GM21360 (cell line): Measurements from ENCODE around the gene MALAT1.
"Not testable (repeated sequence)": the region's sequence is repeated elsewhere in the genome, so short reads cannot be mapped to it uniquely, and the experiment has no call there.

ENCODE experiments used
- ATAC-seq: cut with Tn5 transposase; IDR thresholded peaks from one replicate; pipeline ENCODE4 v1.9.1; 2021; ENCODE audit warnings: mild to moderate bottlenecking, moderate library complexity; ENCODE audit not compliant: unreplicated experiment

Gene MALAT1

DNA sequence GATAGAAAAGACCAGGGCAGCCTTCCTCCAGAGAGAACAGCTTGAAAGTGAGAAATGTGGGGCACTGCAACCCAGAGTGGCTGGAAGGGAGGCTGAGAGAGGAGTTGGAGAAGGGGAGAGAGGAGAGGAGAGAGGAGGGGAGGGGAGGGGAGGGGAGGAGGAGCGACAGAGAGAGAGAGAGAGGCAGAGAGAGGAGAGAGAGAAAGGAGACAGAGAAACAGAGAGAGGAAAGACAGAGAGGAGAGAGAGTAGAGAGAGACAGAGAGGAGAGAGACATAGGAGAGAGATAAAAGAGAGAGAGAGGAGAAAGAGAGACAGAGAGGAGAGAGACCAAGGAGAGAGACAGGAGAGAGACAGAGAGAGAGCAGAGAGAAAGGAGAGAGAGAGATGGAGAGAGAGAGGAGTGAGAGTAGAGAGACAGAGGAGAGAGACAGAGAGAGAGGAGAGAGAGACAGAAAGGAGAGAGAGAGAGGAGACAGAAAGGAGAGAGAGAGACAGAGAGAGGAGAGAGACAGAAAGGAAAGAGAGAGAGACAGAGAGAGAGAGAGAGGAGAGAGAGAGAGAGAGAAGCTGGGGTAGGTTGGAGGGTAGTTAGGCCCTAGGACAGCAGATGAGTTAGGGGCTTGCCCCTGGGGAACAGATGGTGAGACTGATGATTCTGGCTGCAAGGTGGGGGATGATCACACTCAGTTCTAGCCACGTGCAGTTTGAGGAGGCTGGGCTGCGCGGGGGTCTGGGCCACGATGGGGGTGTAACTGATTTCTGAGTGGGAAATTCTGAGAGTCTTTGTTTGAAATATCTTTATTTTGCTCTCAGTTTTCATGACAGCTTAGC, 17.5 kb downstream of the MALAT1 start:
- ATAC-seq = no peak

DNA sequence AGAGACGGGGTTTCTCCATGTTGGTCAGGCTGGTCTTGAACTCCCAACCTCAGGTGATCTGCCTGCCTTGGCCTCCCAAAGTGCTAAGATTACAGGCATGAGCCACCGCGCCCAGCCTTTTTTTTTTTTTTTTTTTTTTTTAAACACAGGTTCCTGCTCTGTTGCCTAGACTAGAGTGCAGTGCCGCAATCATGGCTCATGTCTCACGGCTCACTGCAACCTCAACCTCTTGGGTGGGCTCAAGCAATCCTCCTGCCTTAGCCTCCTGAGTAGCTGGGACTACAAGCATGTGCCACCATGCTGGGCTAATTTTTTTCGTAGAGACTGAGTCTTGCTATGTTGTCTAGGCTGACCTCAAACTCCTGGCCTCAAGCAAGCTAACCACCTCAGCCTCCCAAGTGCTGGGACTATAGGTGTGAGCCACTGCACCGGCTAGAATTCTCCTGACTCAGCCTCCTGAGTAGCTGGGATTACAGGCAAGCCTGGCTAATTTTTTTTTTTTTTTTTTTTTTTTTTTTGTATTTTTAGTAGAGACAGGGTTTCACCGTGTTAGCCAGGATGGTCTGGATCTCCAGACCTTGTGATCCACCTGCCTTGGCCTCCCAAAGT, 20.2 kb downstream of the MALAT1 start:
- not testable (repeated sequence) for ATAC-seq

DNA sequence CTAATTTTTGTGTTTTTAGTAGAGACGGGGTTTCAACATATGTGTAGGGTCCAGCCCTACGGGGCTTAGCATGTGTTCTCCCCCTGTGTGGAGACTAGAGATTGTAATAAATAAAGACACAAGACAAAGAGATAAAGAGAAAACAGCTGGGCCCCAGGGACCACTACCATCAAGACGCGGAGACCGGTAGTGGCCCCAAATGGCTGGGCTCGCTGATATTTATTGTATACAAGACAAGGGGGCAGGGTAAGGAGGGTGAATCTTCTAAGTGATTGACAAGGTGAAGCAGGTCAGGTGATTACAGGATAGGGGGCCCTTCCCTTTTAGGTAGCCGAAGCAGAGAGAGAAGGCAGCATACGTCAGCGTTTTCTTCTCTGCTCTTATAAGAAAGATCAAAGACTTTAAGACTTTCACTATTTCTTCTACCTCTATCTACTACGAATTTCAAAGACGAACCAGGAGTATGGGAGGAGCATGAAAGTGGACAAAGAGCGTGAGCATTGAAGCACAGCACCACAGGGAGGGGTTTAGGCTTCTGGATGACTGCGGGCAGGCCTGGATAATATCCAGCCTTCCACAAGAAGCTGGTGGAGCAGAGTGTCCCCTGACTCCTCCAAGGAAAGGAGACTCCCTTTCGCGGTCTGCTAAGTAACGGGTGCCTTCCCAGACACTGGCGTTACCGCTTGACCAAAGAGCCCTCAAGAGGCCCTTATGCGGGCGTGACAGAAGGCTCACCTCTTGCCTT, 23.1 kb downstream of the MALAT1 start:
- not testable (repeated sequence) for ATAC-seq

DNA sequence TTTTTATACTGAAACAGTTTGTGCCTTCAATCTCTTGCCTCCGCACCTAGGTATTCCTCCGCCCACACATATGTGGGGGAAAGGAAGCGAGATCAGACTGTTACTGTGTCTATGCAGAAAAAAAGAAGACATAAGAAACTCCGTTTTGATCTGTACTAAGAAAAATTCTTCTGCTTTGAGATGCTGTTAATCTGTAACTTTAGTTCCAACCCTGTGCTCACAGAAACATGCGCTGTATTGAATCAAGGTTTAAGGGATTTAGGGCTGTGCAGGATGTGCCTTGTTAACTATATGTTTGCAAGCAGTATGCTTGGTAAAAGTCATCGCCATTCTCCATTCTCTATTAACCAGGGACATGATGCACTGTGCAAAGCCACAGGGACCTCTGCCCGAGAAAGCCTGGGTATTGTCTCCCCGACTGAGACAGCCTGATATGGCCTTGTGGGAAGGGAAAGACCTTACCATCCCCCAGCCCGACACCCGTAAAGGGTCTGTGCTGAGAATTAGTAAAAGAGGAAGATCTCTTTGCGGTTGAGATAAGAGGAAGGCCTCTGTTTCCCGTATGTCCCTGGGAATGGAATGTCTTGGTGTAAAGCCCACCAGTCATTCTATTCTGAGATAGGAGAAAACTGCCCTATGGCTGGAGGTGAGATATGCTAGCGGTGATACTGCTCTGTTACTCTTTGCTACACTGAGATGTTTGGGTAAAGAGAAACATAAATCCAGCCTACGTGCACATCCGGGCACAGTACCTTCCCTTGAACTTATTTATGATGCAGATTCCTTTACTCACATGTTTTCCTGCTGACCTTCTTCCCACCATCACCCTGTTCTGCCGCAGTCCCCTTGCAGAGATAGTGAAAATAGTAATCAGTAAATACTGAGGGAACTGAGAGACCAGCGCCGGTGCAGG, 24.1 kb downstream of the MALAT1 start:
- not testable (repeated sequence) for ATAC-seq

GRCh38 chr11:65523631-65523968, 24.8 kb downstream of the MALAT1 start:
- not testable (repeated sequence) for ATAC-seq

GRCh38 chr11:65524014-65524740, 25.3 kb downstream of the MALAT1 start:
- ATAC-seq = peak; percentile 7

DNA sequence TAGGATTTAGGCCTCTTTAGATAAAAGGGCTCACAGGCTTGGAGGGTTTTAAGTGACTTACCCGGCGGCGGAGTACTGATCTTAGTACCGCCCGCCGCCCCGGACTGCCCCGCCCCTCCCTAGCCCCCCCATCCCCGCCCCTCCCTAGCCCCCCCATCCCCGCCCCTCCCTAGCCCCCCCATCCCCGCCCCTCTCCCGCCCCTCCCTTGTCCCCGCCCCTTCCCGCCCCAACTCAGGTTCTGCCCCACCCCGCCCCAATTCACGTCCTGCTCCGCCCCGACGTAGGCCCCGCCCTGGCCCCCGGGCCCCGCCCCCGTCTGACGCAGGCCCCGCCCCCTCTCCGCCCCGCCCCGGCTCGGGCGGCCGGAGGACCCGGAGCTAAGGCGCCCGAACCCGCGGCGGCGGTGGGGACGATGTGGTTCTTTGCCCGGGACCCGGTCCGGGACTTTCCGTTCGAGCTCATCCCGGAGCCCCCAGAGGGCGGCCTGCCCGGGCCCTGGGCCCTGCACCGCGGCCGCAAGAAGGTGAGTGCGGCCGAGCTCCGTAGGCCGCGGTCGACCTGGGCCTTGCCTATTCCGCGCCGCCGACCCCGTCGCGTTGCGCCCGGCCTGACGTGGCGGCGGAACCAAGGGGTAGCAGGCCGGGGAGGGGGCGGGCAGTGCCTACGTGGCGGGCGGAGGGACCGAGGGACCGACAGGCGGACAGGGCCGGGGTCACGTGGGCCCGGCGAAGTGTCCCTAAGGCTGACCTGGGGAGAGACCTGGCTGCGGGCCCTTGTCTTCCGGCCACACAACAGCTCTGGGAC, 26.1 kb downstream of the MALAT1 start, which contains the start of gene SCYL1:
Gene SCYL1, plus strand, starts transcription at position 343 of the 805 bp plus-strand sequence. Its CDS starts 71 bp downstream, at position 414.
- ATAC-seq = peak; percentile 54

GRCh38 chr11:65525546-65526480, 27.0 kb downstream of the MALAT1 start:
- ATAC-seq = no peak

GRCh38 chr11:65526744-65527143, 27.9 kb downstream of the MALAT1 start:
- no peak for ATAC-seq

GRCh38 chr11:65528819-65529350, 30.0 kb downstream of the MALAT1 start:
- no peak for ATAC-seq

GRCh38 chr11:65529475-65530156, 30.8 kb downstream of the MALAT1 start:
- ATAC-seq = no peak

DNA sequence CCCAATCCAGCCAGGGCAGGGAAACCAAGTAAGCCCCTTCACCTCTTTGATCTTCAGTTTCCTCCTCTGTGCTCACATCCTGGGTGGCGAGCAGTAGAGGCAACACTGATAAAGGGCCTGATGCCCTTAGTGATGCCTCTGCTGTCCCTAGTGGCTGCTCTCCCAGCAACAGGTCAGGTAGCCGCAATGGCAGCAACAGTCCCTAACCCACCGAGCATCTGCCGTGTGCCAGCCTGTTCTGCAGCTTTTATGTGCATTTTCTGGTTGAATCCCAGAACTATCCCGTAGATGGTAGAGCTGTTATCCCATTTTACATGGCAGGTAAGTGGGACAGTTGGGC, 31.3 kb downstream of the MALAT1 start:
- no peak for ATAC-seq

DNA sequence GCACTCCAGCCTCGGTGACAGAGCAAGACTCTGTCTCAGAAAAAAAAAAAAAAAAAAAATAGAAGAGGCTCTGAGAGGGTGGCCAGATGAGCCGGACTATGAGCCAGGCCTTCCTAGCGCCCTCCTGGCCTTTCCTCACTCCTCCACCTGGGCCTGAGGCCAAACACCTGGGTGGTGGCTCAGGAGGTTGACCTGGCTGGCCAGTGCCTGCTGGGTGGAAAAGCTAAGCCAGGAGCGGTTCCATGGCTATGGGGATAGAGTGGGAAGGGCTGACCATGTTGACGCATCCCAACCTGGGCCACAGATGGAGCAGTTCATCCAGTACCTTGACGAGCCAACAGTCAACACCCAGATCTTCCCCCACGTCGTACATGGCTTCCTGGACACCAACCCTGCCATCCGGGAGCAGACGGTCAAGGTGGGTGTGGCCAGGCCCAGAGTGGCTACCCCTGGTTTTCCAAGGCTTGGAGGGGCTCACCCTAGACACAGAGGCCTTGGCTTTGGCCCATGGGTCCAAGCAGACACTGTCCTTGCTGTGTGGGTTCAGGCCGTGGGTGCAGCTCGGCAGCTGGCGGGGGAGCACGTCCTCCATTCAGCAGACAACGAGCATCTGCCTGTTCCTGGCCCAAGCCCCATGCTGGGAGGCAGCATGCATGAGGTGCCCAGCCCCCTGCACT, 33.7 kb downstream of the MALAT1 start:
- no peak for ATAC-seq

DNA sequence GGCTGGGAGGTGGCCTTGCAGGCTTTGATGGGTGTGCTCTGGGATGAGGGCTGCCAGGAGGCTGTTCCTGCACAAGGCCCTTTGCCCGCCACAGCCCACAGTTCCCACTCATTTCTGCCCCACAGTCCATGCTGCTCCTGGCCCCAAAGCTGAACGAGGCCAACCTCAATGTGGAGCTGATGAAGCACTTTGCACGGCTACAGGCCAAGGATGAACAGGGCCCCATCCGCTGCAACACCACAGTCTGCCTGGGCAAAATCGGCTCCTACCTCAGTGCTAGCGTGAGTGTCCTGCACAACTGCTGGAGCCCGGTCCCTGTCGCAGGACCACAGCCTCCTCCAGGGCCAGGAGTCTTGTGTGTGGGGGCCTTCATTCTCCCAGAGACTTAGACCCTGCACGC, 36.3 kb downstream of the MALAT1 start:
- ATAC-seq = no peak

DNA sequence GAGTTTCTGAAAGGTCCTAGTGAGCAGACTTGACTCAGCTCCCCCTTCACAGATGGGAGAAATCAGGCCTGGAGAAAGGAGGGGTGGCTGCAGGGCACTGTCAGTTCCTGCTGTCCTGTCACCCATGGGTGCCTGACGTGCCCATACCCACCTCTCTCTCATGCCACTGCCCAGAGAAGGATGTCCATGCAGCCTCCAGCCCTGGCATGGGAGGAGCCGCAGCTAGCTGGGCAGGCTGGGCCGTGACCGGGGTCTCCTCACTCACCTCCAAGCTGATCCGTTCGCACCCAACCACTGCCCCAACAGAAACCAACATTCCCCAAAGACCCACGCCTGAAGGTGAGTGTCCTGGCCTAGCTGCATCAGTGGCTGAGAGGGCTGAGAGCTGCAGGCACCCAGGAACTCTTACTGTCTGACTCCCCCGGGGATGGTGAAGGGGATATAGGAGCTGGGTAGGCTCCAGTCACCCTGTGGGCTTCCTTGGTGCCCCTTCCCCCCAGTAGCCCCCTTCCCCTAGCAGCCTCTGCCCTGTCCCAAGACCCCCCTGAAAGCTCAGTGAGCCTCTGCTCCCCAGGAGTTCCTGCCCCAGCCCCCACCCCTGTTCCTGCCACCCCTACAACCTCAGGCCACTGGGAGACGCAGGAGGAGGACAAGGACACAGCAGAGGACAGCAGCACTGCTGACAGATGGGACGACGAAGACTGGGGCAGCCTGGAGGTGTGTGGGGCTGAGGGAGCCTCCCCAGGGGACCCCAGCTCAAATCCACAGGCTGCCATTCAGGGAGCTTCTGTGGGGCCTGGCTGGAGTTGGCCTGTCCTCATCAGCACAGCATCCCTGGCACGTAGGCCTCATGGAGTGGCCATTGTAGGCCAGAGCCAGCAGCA, 37.8 kb downstream of the MALAT1 start:
- ATAC-seq = no peak

GRCh38 chr11:65537296-65537597, 38.4 kb downstream of the MALAT1 start:
- ATAC-seq = no peak
